LNCAP (cell line): ENCODE measurements around the gene RSAD1.

Experiments used
- TF ChIP-seq, protein P1 (sequence below): fragments of 450-650 bp; IDR thresholded peaks from 2 replicates; pipeline ENCODE4 v1.5.1; 2017; ENCODE audit warnings: mild to moderate bottlenecking

The RSAD1 gene

DNA sequence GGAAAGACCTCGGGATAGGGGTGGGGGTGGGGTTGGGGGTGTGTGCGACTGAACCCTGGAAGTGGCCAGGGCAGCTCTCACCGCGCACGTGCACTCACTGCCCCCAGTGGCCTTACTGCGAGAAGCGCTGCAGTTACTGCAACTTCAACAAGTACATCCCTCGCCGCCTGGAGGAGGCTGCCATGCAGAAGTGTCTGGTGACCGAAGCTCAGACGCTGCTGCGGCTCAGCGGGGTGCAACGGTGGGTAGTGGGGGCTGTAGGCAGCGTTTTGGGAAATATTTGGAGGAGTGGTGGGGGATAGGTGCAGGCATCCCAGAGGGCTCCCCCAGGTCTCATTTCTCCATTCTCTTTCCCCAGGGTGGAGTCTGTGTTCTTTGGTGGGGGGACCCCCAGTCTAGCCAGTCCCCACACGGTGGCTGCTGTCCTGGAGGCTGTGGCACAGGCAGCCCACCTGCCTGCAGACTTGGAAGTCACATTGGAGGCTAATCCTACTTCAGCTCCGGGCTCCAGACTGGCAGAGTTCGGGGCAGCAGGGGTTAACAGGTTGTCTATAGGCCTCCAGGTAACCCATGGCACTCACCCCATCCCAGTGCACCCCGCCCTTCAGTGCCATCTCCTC, 972 bp downstream of the RSAD1 start:
- TF ChIP-seq, protein P1, sequence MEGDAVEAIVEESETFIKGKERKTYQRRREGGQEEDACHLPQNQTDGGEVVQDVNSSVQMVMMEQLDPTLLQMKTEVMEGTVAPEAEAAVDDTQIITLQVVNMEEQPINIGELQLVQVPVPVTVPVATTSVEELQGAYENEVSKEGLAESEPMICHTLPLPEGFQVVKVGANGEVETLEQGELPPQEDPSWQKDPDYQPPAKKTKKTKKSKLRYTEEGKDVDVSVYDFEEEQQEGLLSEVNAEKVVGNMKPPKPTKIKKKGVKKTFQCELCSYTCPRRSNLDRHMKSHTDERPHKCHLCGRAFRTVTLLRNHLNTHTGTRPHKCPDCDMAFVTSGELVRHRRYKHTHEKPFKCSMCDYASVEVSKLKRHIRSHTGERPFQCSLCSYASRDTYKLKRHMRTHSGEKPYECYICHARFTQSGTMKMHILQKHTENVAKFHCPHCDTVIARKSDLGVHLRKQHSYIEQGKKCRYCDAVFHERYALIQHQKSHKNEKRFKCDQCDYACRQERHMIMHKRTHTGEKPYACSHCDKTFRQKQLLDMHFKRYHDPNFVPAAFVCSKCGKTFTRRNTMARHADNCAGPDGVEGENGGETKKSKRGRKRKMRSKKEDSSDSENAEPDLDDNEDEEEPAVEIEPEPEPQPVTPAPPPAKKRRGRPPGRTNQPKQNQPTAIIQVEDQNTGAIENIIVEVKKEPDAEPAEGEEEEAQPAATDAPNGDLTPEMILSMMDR, result peak; percentile 53; the same call in 1 of the 2 replicates

DNA sequence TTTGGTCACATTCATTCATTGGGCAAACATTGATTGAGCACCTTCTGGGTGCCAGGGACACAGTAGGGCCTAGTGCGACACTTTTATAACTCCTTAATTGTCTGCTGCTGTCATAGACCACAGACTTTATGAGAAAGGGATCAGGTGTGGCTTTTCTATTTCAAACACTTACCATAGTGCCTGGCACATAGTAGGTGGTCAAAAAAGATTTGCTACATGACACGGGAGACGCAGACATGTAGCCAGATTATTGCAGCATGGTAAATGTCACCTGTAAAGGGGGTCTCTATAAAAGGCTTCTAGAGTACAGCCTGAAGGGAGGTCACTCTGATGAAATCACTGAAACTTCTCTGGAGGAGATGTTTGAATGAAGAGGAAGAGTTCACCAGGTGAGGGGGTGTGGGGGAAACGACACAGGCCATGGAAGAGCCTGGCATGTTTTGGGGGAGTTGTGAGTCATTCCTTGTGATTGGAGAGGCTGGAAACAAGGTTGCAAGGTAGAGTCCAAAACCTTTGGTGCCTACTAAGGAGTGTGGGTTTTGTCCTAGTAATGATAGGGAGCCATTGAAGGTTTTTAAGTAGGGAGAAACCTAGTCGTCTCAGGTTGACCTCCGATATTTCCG, 1.6 kb downstream of the RSAD1 start:
- TF ChIP-seq, protein P1, result no peak

DNA sequence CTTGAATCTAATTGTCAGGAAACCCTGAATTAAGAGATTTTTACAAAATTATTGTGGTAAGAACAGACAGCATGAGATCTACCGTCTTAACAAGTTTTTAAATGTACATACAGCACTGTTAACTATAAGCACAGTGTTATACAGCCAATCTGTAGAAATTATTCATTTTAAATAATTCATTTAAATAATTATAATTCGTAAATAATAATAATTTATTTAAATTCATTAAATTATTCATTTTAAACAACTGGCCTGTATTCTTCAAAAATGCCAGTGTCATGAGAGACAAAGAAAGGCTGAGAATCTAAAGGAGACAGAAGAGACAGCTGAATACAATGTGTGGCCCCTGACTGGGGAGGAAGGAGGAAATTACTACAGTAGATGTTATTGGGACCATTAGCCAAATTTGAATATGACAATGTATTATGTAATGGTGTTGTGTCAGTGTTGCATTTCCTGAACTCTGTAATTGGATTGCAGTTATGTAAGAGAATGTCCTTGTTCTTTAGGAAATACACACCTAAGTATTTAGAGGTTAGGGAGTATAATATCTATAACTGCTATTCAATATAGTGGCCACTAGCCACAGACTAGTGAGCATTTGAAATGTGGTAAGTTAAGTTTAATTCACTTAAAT, 2.3 kb downstream of the RSAD1 start:
- TF ChIP-seq, protein P1, result no peak

DNA sequence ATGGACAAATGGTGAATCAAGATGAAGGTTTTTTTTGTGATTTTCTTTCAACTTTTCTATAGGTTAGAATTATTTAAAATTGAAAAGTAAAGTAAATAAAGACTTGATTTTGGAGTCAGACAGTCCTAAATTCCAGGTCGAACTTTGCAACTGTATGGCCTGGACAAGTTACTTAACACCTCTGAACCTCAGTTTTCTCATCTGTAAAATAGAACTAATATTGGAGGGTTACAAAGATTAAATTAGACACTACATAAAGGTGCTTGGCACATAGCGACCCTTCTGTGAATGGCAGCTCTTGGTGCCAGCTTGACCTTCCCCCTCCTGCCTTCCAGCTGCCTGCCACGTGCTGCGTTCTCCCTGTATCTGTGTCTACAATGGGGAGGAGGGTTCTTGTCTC, 3.0 kb downstream of the RSAD1 start:
- TF ChIP-seq, protein P1, result no peak

DNA sequence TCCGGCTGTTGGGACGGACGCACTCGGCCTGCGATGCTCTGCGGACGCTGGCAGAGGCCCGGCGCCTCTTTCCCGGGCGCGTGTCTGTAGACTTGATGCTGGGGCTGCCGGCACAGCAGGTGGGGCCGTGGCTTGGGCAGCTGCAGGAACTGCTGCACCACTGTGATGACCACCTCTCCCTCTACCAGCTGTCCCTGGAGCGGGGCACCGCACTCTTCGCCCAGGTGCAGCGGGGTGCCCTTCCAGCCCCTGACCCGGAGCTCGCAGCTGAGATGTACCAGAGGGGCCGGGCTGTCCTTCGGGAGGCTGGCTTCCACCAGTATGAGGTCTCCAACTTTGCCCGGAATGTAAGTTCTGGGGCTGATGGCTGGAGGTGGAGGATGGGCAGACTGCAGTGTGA, 3.5 kb downstream of the RSAD1 start:
- TF ChIP-seq, protein P1, result no peak

DNA sequence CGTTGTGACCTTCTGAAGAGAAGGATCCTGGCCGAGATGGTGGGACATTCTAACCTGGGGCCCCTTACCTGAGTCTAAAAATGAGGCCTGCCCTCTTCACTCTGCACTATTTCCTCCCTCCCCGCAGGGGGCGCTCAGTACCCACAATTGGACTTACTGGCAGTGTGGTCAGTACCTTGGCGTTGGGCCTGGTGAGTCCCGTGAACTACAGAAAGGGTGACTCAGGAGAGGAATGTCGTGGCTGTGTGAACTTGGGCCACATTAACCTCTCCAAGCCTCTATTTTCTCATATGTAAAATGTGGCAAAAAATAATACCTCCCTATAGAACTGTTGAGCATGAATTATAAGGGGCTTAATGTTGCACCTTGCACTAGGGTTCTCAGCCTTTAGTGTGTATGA, 3.9 kb downstream of the RSAD1 start:
- TF ChIP-seq, protein P1, result peak; percentile 91

DNA sequence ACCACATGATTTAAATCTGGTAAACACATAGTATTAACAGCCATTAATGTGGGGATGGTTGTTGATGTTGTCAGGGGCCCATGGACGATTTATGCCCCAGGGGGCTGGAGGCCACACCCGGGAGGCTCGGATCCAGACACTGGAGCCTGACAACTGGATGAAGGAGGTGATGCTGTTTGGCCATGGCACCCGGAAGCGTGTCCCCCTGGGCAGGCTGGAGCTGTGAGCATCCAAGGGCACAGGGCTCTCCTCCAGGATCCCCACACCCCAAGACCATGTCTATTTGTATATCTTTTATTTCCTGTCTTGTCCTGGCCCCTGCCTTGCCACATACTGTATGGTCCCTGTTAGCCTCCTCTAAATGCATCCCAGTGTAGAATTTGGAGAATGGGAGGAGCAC, 4.6 kb downstream of the RSAD1 start:
- TF ChIP-seq, protein P1, result no peak
